Caco-2 (cell line): ENCODE measurements around the gene RPL26. TPM values are rescaled to one million over a fixed set of nuclear protein-coding genes. Genes with fewer than 3 reads are reported as not detected.
"Not testable (repeated sequence)": the region's sequence is repeated elsewhere in the genome, so short reads cannot be mapped to it uniquely, and the experiment has no call there.

Experiments
- BruUV-seq: library from RNA; stranded (reverse); fragments of 400-500 nt; replicated peaks from 2 replicates; lab custom pipeline; 2021; lab: Mats Ljungman, UMichigan
- CTCF ChIA-PET: fragments of 300-600 bp; sonication (Branson Sonifier 250); formaldehyde crosslinking; loops from one replicate; lab custom pipeline; 2022; ENCODE audit warnings: antibody characterized with exemption; lab: Charles Lee
- POLR2A ChIA-PET: fragments of 300-600 bp; sonication (Branson Sonifier 250); formaldehyde crosslinking; loops from one replicate; lab custom pipeline; 2022; ENCODE audit warnings: antibody characterized with exemption; lab: Charles Lee
- DNase-seq, 2 experiments: peaks; one replicate each; pipeline versions ENCODE4 v3.0.0 to v3.0.0-alpha.2; 2020 to 2022
- H3K27me3 ChIP-seq: replicated peaks from 2 replicates; pipeline ENCODE4 v1.6.0; 2011; ENCODE audit warnings: low read length; ENCODE audit not compliant: control insufficient read depth, insufficient read depth
- H3K36me3 ChIP-seq: 2 replicates; pipeline ENCODE4 v1.5.1; 2011; ENCODE audit warnings: low read length; ENCODE audit not compliant: control insufficient read depth, insufficient read depth
- H3K4me1 ChIP-seq: fragments of 250-450 bp; sonication (Bioruptor Pico); 2 replicates; pipeline ENCODE4 v1.5.1; 2020; ENCODE audit warnings: mild to moderate bottlenecking
- H3K4me3 ChIP-seq: 2 replicates; pipeline ENCODE4 v1.5.1; 2011; ENCODE audit warnings: low read depth, mild to moderate bottlenecking, control low read depth, low read length
- H3K9me3 ChIP-seq: fragments of 250-450 bp; sonication (Bioruptor Pico); 2 replicates; pipeline ENCODE4 v1.5.1; 2020; ENCODE audit warnings: mild to moderate bottlenecking, moderate library complexity
- H3K27ac Mint-ChIP-seq: one replicate; pipeline ENCODE4 v1.8.0; 2022; ENCODE audit warnings: mixed read lengths; ENCODE audit not compliant: unreplicated experiment
- H3K27me3 Mint-ChIP-seq: one replicate; pipeline ENCODE4 v1.8.0; 2022; ENCODE audit warnings: mixed read lengths; ENCODE audit not compliant: insufficient read depth, unreplicated experiment
- H3K36me3 Mint-ChIP-seq: one replicate; pipeline ENCODE4 v1.8.0; 2022; ENCODE audit warnings: mild to moderate bottlenecking, mixed read lengths; ENCODE audit not compliant: insufficient read depth, unreplicated experiment
- H3K4me1 Mint-ChIP-seq: one replicate; pipeline ENCODE4 v1.8.0; 2022; ENCODE audit warnings: low read depth, mixed read lengths; ENCODE audit not compliant: unreplicated experiment
- H3K4me3 Mint-ChIP-seq: one replicate; pipeline ENCODE4 v1.8.0; 2022; ENCODE audit warnings: mild to moderate bottlenecking, moderate library complexity, mixed read lengths; ENCODE audit not compliant: unreplicated experiment
- H3K9me3 Mint-ChIP-seq: one replicate; pipeline ENCODE4 v1.8.0; 2022; ENCODE audit warnings: mixed read lengths; ENCODE audit not compliant: unreplicated experiment
- intact Hi-C: fragments of 100-400 bp; cut with micrococcal nuclease; formaldehyde crosslinking; loops from one replicate; pipeline ENCODE4 v1.10.0; 2022; ENCODE audit not compliant: unreplicated experiment
- total RNA-seq: library from RNA; stranded (reverse); gene quantifications from 2 replicates; pipeline ENCODE4 v1.2.3, GENCODE V29; 2022
- TF ChIP-seq, protein P1 (sequence below), 2 experiments: fragments of 200-600 bp in 1 of 2; IDR thresholded peaks; 1 replicate in 1 of 2; 2 replicates in 1 of 2; pipeline versions ENCODE4 v1.5.1 to v1.8.0; 2011 to 2022; ENCODE audit warnings: antibody characterized with exemption in 1 of 2, control low read depth in 1 of 2, inconsistent platforms in 1 of 2, low read depth in 1 of 2, low read length in 1 of 2, mild to moderate bottlenecking in 1 of 2, moderate library complexity in 1 of 2; ENCODE audit not compliant: insufficient read depth in 1 of 2, severe bottlenecking in 1 of 2, unreplicated experiment in 1 of 2

The RPL26 gene
- total RNA-seq, 1 experiment from 2014 or later, result 999 TPM

GRCh38 chr17:8353736-8354135 lies 29.3 kb downstream of the RPL26 start:
- Histone ChIP-seq H3K4me1 (no peaks in the 10 kb centered on the region), H3K27me3 (no peaks in the 10 kb centered on the region), H3K36me3 (no peaks in the 10 kb centered on the region), H3K4me3 (no peak overlapping the region), H3K9me3 (no peaks in the 10 kb centered on the region)
- H3K4me1 Mint-ChIP-seq, result no peaks in the 10 kb centered on the region
- no peak for DNase-seq
- CTCF ChIA-PET, result no interaction called here
- no peaks in the 10 kb centered on the region for H3K9me3 Mint-ChIP-seq
- TF ChIP-seq, protein P1, sequence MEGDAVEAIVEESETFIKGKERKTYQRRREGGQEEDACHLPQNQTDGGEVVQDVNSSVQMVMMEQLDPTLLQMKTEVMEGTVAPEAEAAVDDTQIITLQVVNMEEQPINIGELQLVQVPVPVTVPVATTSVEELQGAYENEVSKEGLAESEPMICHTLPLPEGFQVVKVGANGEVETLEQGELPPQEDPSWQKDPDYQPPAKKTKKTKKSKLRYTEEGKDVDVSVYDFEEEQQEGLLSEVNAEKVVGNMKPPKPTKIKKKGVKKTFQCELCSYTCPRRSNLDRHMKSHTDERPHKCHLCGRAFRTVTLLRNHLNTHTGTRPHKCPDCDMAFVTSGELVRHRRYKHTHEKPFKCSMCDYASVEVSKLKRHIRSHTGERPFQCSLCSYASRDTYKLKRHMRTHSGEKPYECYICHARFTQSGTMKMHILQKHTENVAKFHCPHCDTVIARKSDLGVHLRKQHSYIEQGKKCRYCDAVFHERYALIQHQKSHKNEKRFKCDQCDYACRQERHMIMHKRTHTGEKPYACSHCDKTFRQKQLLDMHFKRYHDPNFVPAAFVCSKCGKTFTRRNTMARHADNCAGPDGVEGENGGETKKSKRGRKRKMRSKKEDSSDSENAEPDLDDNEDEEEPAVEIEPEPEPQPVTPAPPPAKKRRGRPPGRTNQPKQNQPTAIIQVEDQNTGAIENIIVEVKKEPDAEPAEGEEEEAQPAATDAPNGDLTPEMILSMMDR (IDR thresholded peaks at IDR 0.05; ENCODE audit: insufficient read depth in 1 of 2, low read depth in 1 of 2, low read length in 1 of 2, severe bottlenecking in 1 of 2, unreplicated experiment in 1 of 2), result no peak
- intact Hi-C loops, result no loop called here
- H3K4me3 Mint-ChIP-seq, result no peak overlapping the region
- POLR2A ChIA-PET, result no interaction called here
- H3K36me3 Mint-ChIP-seq, result no peaks in the 10 kb centered on the region
- H3K27ac Mint-ChIP-seq, result no peak overlapping the region
- BruUV-seq, result no TSS peak
- no peaks in the 10 kb centered on the region for H3K27me3 Mint-ChIP-seq

DNA sequence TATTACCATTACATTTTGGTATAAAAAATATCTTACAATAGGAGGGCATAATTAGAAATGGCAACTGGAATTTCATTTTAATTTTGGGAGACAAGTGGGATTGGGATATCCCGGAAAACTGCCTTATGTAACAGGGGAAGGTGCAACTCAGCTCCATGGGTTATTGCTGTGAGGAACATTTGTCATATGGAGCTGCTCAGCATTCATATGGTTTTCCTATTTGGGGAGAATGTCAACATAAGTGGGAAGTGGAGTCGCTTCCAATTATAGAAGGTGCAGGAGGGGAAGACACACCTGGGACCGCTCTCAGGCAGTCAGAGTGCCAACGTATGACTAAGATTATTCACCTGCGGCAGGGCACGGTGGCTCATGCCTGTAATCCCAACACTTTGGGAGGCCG lies 32.7 kb downstream of the RPL26 start:
- TF ChIP-seq, protein P1 (IDR thresholded peaks at IDR 0.05; ENCODE audit: insufficient read depth in 1 of 2, low read depth in 1 of 2, low read length in 1 of 2, severe bottlenecking in 1 of 2, unreplicated experiment in 1 of 2), result no peak
- H3K4me1 Mint-ChIP-seq, result no peaks in the 10 kb centered on the region
- no peaks in the 10 kb centered on the region for H3K36me3 ChIP-seq
- H3K27me3 Mint-ChIP-seq, result no peaks in the 10 kb centered on the region
- H3K9me3 ChIP-seq, result no peaks in the 10 kb centered on the region
- H3K27me3 ChIP-seq, result no peaks in the 10 kb centered on the region
- intact Hi-C loops, result no loop called here
- no peak overlapping the region for H3K4me3 Mint-ChIP-seq
- no peak overlapping the region for H3K27ac Mint-ChIP-seq
- H3K4me1 ChIP-seq, result no peaks in the 10 kb centered on the region
- H3K9me3 Mint-ChIP-seq, result no peaks in the 10 kb centered on the region
- no peaks in the 10 kb centered on the region for H3K36me3 Mint-ChIP-seq
- ChIA-PET POLR2A (no interaction called here), CTCF (no interaction called here)
- no TSS peak for BruUV-seq
- DNase-seq, result no peak
- no peak overlapping the region for H3K4me3 ChIP-seq

DNA sequence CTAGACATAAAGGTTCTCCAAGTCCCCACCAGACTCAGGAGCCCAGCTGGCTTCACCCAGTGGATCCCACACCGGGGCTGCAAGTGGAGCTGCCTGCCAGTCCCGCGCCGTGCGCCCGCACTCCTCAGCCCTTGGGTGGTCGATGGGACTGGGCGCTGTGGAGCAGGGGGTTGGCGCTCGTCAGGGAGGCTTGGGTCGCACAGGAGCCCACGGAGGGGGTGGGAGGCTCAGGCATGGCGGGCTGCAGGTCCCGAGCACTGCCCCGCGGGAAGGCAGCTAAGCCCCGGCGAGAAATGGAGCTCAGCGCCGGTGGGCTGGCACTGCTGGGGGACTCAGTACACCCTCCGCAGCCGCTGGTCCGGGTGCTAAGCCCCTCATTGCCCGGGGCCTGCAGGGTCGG lies 36.0 kb downstream of the RPL26 start:
- BruUV-seq, H3K4me1 ChIP-seq, H3K27ac Mint-ChIP-seq, H3K36me3 ChIP-seq, DNase-seq, H3K4me3 Mint-ChIP-seq, H3K4me1 Mint-ChIP-seq, H3K27me3 ChIP-seq, POLR2A ChIA-PET, intact Hi-C loops, H3K27me3 Mint-ChIP-seq, H3K9me3 ChIP-seq, CTCF ChIA-PET, H3K4me3 ChIP-seq, H3K9me3 Mint-ChIP-seq, H3K36me3 Mint-ChIP-seq: not testable (repeated sequence)
